Prostate gland (tissue), 2 donors: Measurements from ENCODE around the gene UBQLNL.

ENCODE experiments used
- CTCF ChIP-seq, 4 experiments: fragments of 200-600 bp in 2 of 4; fragments of 450-650 bp in 2 of 4; sonication (generic) in 2 of 4; IDR thresholded peaks; 1 replicate in 3 of 4; 2 replicates in 1 of 4; pipeline ENCODE4 v1.5.1; 2016 to 2019; ENCODE audit warnings: antibody characterized with exemption in 4 of 4, mild to moderate bottlenecking in 2 of 4, moderate library complexity in 2 of 4
- POLR2AphosphoS5 ChIP-seq: sonication (generic); formaldehyde crosslinking; IDR thresholded peaks from one replicate; pipeline ENCODE4 v1.6.1; 2017; ENCODE audit warnings: antibody characterized with exemption

- no peak for TF ChIP-seq CTCF (IDR thresholded peaks at IDR 0.05)
- TF ChIP-seq POLR2AphosphoS5: no peak
Observed at GRCh38 chr11:5507933-5508305, 8.6 kb downstream of the UBQLNL start.
